Retinal pigment epithelial cell (primary cell): ENCODE results near the gene PPP1R1A.

Experiments
- DNase-seq: peaks from one replicate; pipeline ENCODE4 v3.0.0-alpha.2; 2010; ENCODE audit warnings: low read depth
- H3K4me3 ChIP-seq: 2 replicates; pipeline ENCODE4 v1.5.1; 2011; ENCODE audit warnings: mild to moderate bottlenecking, low read length, control low read depth, moderate library complexity
- CTCF ChIP-seq: conservative IDR thresholded peaks from 2 replicates; pipeline ENCODE4 v1.5.1; 2011; ENCODE audit warnings: low read depth, low read length, control low read depth, inconsistent platforms

PPP1R1A gene

DNA sequence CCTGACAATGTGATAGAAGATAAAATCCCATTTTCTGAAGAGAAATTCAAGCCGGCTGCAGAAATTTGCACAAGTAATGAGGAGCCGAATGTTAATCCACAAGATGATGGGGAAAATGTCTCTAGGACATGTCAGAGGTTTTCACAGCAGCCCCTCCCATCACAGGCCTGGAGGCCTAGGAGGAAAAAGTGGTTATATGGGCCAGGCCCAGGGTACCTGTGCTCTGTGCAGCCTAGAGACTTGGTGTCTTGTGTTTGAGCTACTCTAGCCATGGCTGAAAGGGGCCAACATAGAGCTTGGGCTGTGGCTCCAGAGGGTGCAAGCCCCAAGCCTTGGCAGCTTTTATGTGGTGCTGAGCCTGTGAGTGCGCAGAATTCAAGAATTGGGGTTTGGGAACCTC, 38.8 kb upstream of the PPP1R1A start:
- DNase-seq, result no peak
- H3K4me3 ChIP-seq, result no peak overlapping the region
- no peak for TF ChIP-seq CTCF

GRCh38 chr12:54625598-54625997, 37.1 kb upstream of the PPP1R1A start:
- no peak for TF ChIP-seq CTCF
- H3K4me3 ChIP-seq, result no peak overlapping the region
- no peak for DNase-seq

GRCh38 chr12:54624315-54625279, 36.1 kb upstream of the PPP1R1A start:
- DNase-seq, result no peak
- no peak overlapping the region for H3K4me3 ChIP-seq
- no peak for TF ChIP-seq CTCF

DNA sequence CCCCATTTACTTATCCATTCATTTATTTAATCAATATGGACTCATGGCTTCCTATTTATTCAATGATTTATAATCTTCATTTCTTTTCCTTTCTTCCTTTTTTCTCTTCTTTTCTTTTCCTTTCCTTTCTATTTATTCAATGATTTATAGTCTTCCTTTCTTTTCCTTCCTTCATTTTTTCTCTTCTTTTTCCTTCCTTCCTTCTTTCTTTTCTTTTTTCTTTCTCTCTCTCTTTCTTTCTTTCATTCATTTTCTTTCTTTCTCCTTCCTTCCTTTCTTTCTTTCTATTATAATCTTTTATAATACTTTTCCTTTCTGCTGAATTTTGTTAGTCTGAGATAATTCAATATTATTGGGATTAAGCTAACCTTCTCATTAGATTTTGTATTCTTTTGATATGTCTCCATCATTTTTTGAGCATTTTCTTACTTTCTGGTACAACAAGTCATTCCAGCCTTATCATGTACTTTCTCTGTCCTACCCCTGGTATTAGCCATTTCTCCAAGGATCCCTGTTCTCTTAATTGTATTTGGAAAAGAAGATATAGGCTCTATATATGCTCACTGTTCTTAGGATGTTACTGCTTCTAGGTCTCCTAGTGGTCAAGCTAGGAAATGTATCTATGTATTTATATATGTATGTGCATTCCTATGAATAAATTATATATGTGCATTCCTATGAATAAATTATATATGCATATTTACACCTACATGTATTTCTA, 34.2 kb upstream of the PPP1R1A start:
- DNase-seq, result no peak
- H3K4me3 ChIP-seq, result no peak overlapping the region
- peak; percentile 42 for TF ChIP-seq CTCF

- no peak overlapping the region for H3K4me3 ChIP-seq
- no peak for DNase-seq
- no peak for TF ChIP-seq CTCF
Measured at GRCh38 chr12:54616933-54617680, 28.6 kb upstream of the PPP1R1A start.

- no peak for TF ChIP-seq CTCF
- no peak for DNase-seq
- H3K4me3 ChIP-seq, result no peak overlapping the region
Measured at GRCh38 chr12:54612225-54612750, 23.8 kb upstream of the PPP1R1A start.
